Ascending aorta (tissue), 2 donors: Measurements from ENCODE around the gene P4HA3. TPM values are rescaled to one million over a fixed set of nuclear protein-coding genes. Genes with fewer than 3 reads are reported as not detected.

Source experiments
- DNase-seq, 2 donors: peaks; one replicate each; pipeline ENCODE4 v3.0.0-alpha.2; 2019; ENCODE audit warnings: low spot score in 2 of 2
- H3K27ac ChIP-seq, 2 donors: fragments of 200-600 bp; sonication (generic); one replicate each; pipeline ENCODE4 v1.5.1; 2016 to 2017; ENCODE audit warnings: mild to moderate bottlenecking in 1 of 2
- H3K27me3 ChIP-seq: fragments of 200-600 bp; sonication (generic); one replicate; pipeline ENCODE4 v1.5.1; 2017
- H3K36me3 ChIP-seq, 2 donors: fragments of 200-600 bp; sonication (generic); one replicate each; pipeline ENCODE4 v1.5.1; 2016
- H3K4me1 ChIP-seq, 2 donors: fragments of 200-600 bp; sonication (generic); one replicate each; pipeline ENCODE4 v1.5.1; 2016 to 2017; ENCODE audit warnings: mild to moderate bottlenecking in 1 of 2
- H3K4me3 ChIP-seq, 2 donors: fragments of 200-600 bp; sonication (generic); one replicate each; pipeline ENCODE4 v1.5.1; 2016 to 2017; ENCODE audit warnings: mild to moderate bottlenecking in 1 of 2
- H3K9me3 ChIP-seq, 2 donors: fragments of 200-600 bp; sonication (generic); one replicate each; pipeline ENCODE4 v1.5.1; 2016
- CTCF ChIP-seq, 3 experiments: fragments of 200-600 bp in 2 of 3; fragments of 450-650 bp in 1 of 3; sonication (generic) in 2 of 3; IDR thresholded peaks; one replicate each; pipeline ENCODE4 v1.5.1; 2016 to 2019; ENCODE audit warnings: antibody characterized with exemption in 3 of 3, mild to moderate bottlenecking in 1 of 3, moderate library complexity in 1 of 3
- intact Hi-C: fragments of 100-400 bp; cut with DNase I; formaldehyde crosslinking; loops from one replicate; pipeline ENCODE4 v1.15.1; 2023
- total RNA-seq: library from RNA; depleted of rRNA; stranded (reverse); fragments of >200 nt; gene quantifications from one replicate; pipeline ENCODE4 v1.1.0, GENCODE V29; 2016

Gene P4HA3
- total RNA-seq, 1 donor from 2014 or later: 2.1 TPM

GRCh38 chr11:74321487-74322188, 10.2 kb upstream of the P4HA3 start:
- intact Hi-C loops: loop anchor here (5.0 kb wide), 1 partner anchor 64 kb away; no protein-coding TSS in a partner anchor
- DNase-seq: peak in 1 of 2 donors; percentile 77
- no peak overlapping the region for H3K4me3 ChIP-seq
- H3K27ac ChIP-seq: peak overlapping the region; percentile 7 to 57
- no peaks in the 10 kb centered on the region for H3K27me3 ChIP-seq
- H3K4me1 ChIP-seq: peaks cover 6 to 43% of the 10 kb centered on the region in 2 donors
- peak in 1 of 3 experiments; percentile 60 for TF ChIP-seq CTCF (IDR thresholded peaks at IDR 0.05)
- no peaks in the 10 kb centered on the region for H3K36me3 ChIP-seq
- peaks cover 0 to 13% of the 10 kb centered on the region in 2 donors for H3K9me3 ChIP-seq

- TF ChIP-seq CTCF (IDR thresholded peaks at IDR 0.05): no peak
- intact Hi-C loops: loop anchor here (5.0 kb wide), 1 partner anchor 63 kb away; no protein-coding TSS in a partner anchor
- Histone ChIP-seq H3K27ac (no peak overlapping the region), H3K27me3 (no peaks in the 10 kb centered on the region), H3K4me3 (no peak overlapping the region), H3K4me1 (peaks cover 0 to 35% of the 10 kb centered on the region in 2 donors), H3K9me3 (peaks cover 0 to 20% of the 10 kb centered on the region in 2 donors), H3K36me3 (no peaks in the 10 kb centered on the region)
- no peak for DNase-seq
These were observed 9.1 kb upstream of the P4HA3 start for GRCh38 chr11:74320538-74320937.

- no peak overlapping the region for H3K4me3 ChIP-seq
- peak overlapping the region; percentile 25 to 65 for H3K27ac ChIP-seq
- TF ChIP-seq CTCF (IDR thresholded peaks at IDR 0.05): no peak
- DNase-seq: no peak
- H3K4me1 ChIP-seq: peaks cover 0 to 32% of the 10 kb centered on the region in 2 donors
- H3K9me3 ChIP-seq: peaks cover 0 to 20% of the 10 kb centered on the region in 2 donors
- no peaks in the 10 kb centered on the region for H3K36me3 ChIP-seq
- intact Hi-C loops: loop anchor here (5.0 kb wide), 1 partner anchor 147 kb away; the partner anchor contains the start of genes C2CD3 and PPME1
- no peaks in the 10 kb centered on the region for H3K27me3 ChIP-seq
These were observed 7.8 kb upstream of the P4HA3 start for GRCh38 chr11:74319139-74319816.

GRCh38 chr11:74318241-74318932, 6.9 kb upstream of the P4HA3 start:
- no peaks in the 10 kb centered on the region for H3K27me3 ChIP-seq
- peaks cover 0 to 27% of the 10 kb centered on the region in 2 donors for H3K4me1 ChIP-seq
- peak overlapping the region in 1 of 2 donors; percentile 65 for H3K27ac ChIP-seq
- peaks cover 0 to 20% of the 10 kb centered on the region in 2 donors for H3K9me3 ChIP-seq
- no peak overlapping the region for H3K4me3 ChIP-seq
- no peak for DNase-seq
- TF ChIP-seq CTCF (IDR thresholded peaks at IDR 0.05): no peak
- H3K36me3 ChIP-seq: no peaks in the 10 kb centered on the region
- intact Hi-C loops: loop anchor here (5.0 kb wide), 1 partner anchor 146 kb away; the partner anchor contains the start of genes C2CD3 and PPME1

GRCh38 chr11:74316772-74317505, 5.5 kb upstream of the P4HA3 start:
- Histone ChIP-seq H3K27me3 (no peaks in the 10 kb centered on the region), H3K36me3 (no peaks in the 10 kb centered on the region), H3K9me3 (peaks cover 0 to 20% of the 10 kb centered on the region in 2 donors), H3K27ac (no peak overlapping the region), H3K4me1 (peaks cover 0 to 13% of the 10 kb centered on the region in 2 donors), H3K4me3 (no peak overlapping the region)
- TF ChIP-seq CTCF (IDR thresholded peaks at IDR 0.05): no peak
- intact Hi-C loops: loop anchor here (5.0 kb wide), 1 partner anchor 145 kb away; the partner anchor contains the start of genes C2CD3 and PPME1
- DNase-seq: no peak
